Keratinocyte (primary cell): ENCODE data around the gene CCDC122. TPM values are rescaled to one million over a fixed set of nuclear protein-coding genes. Genes with fewer than 3 reads are reported as not detected.

Source experiments
- DNase-seq: peaks from one replicate; pipeline ENCODE4 v3.0.0-alpha.2; 2011; ENCODE audit warnings: low read depth, missing footprints, low spot score
- FAIRE-seq: peaks from 2 replicates; lab custom pipeline; 2011; peaks lifted over from hg19 to GRCh38; lab: Jason Lieb, UNC
- H2AFZ ChIP-seq: 2 replicates; pipeline ENCODE4 v1.6.0; 2012; ENCODE audit warnings: low read length, control low read depth, inconsistent platforms; ENCODE audit not compliant: control insufficient read depth
- H3K27ac ChIP-seq: 2 replicates; pipeline ENCODE4 v1.5.1; 2011; ENCODE audit warnings: low read length; ENCODE audit not compliant: control insufficient read depth, insufficient read depth
- H3K27me3 ChIP-seq: 3 replicates; pipeline ENCODE4 v1.6.0; 2011; ENCODE audit warnings: low read length; ENCODE audit not compliant: control insufficient read depth, insufficient read depth; ENCODE audit errors: extremely low read depth
- H3K36me3 ChIP-seq, 2 experiments: 2 replicates in 1 of 2; 3 replicates in 1 of 2; pipeline ENCODE4 v1.5.1; 2011; ENCODE audit warnings: low read length in 2 of 2, mild to moderate bottlenecking in 1 of 2; ENCODE audit not compliant: control insufficient read depth in 2 of 2, insufficient read depth in 2 of 2; ENCODE audit errors: extremely low read depth in 1 of 2
- H3K4me1 ChIP-seq: 3 replicates; pipeline ENCODE4 v1.5.1; 2011; ENCODE audit warnings: low read length; ENCODE audit not compliant: control insufficient read depth, insufficient read depth; ENCODE audit errors: extremely low read depth
- H3K4me2 ChIP-seq: 3 replicates; pipeline ENCODE4 v1.6.0; 2011; ENCODE audit warnings: low read depth, low read length; ENCODE audit not compliant: control insufficient read depth, insufficient read depth; ENCODE audit errors: extremely low read depth
- H3K4me3 ChIP-seq, 3 experiments: fragments of 200-600 bp in 1 of 3; sonication (generic) in 1 of 3; 2 replicates in 2 of 3; 3 replicates in 1 of 3; pipeline ENCODE4 v1.5.1; 2011 to 2016; ENCODE audit warnings: low read length in 3 of 3, mild to moderate bottlenecking in 3 of 3, control low read depth in 2 of 3, inconsistent platforms in 1 of 3, low read depth in 1 of 3, mixed read lengths in 1 of 3, mixed run types in 1 of 3, moderate library complexity in 1 of 3; ENCODE audit not compliant: control insufficient read depth in 2 of 3, insufficient read depth in 2 of 3; ENCODE audit errors: extremely low read depth in 1 of 3
- H3K79me2 ChIP-seq: 2 replicates; pipeline ENCODE4 v1.6.0; 2012; ENCODE audit warnings: low read length; ENCODE audit not compliant: control insufficient read depth, insufficient read depth
- H3K9ac ChIP-seq: 3 replicates; pipeline ENCODE4 v1.6.0; 2011; ENCODE audit warnings: low read length; ENCODE audit not compliant: control insufficient read depth, insufficient read depth; ENCODE audit errors: extremely low read depth
- H3K9me1 ChIP-seq: 3 replicates; pipeline ENCODE4 v1.6.0; 2011; ENCODE audit warnings: low read length; ENCODE audit not compliant: control insufficient read depth, insufficient read depth; ENCODE audit errors: extremely low read depth
- H3K9me3 ChIP-seq: 2 replicates; pipeline ENCODE4 v1.5.1; 2012; ENCODE audit warnings: low read depth, low read length; ENCODE audit not compliant: control insufficient read depth
- H4K20me1 ChIP-seq: 3 replicates; pipeline ENCODE4 v1.6.0; 2011; ENCODE audit warnings: low read length; ENCODE audit not compliant: control insufficient read depth, insufficient read depth; ENCODE audit errors: extremely low read depth
- CTCF ChIP-seq, 3 experiments: IDR thresholded peaks in 1 of 3; conservative IDR thresholded peaks in 1 of 3; optimal IDR thresholded peaks in 1 of 3; 2 replicates in 2 of 3; 3 replicates in 1 of 3; pipeline versions ENCODE3 to v1.5.1; 2011; ENCODE audit warnings: low read length in 3 of 3, mild to moderate bottlenecking in 3 of 3, moderate library complexity in 2 of 3, control low read depth in 1 of 3, inconsistent platforms in 1 of 3; ENCODE audit not compliant: insufficient read depth in 2 of 3; ENCODE audit errors: extremely low read depth in 1 of 3
- EZH2 ChIP-seq: IDR thresholded peaks from one replicate; pipeline ENCODE4 v1.6.1; 2012; ENCODE audit warnings: inconsistent platforms, mild to moderate bottlenecking, low read length, moderate library complexity
- dilution Hi-C: fragments of 300-500 bp; cut with MboI; formaldehyde crosslinking; loops from one replicate; pipeline ENCODE4 v1.7.0; 2020; ENCODE audit warnings: low sequenced_read_pairs; ENCODE audit not compliant: extremely low pct_ligation_motif_present
- polyA plus RNA-seq, 5 experiments: library from polyadenylated mRNA; depleted of rRNA in 3 of 5; stranded (reverse) in 3 of 5; stranded (forward) in 1 of 5; unstranded in 1 of 5; fragments of >200 nt; gene quantifications; 1 replicate in 1 of 5; 2 replicates in 3 of 5; 3 replicates in 1 of 5; pipeline versions ENCODE4 v1.2.1 to v1.2.3, GENCODE V29; 2011 to 2012; ENCODE audit warnings: missing spikeins in 2 of 5, low read depth in 1 of 5, low replicate concordance in 1 of 5

Gene CCDC122
- polyA plus RNA-seq, 1 donor (not counting 4 experiments of a cell fraction or from before 2014, with no cell fraction given): 1.5 TPM

GRCh38 chr13:43802511-43802910 lies 77.0 kb downstream of the CCDC122 start:
- no peak for DNase-seq
- FAIRE-seq: no peak
- no peak overlapping the region for H3K4me2 ChIP-seq

GRCh38 chr13:43800828-43801227 lies 78.7 kb downstream of the CCDC122 start:
- H3K36me3 ChIP-seq: no peaks in the 10 kb centered on the region
- no peak for DNase-seq
- TF ChIP-seq CTCF (optimal IDR thresholded peaks at IDR 0.05 in 1 of 3, IDR thresholded peaks at IDR 0.05 in 1 of 3, conservative IDR thresholded peaks at IDR 0.05 in 1 of 3; ENCODE audit: extremely low read depth in 1 of 3, insufficient read depth in 2 of 3, low read length in 3 of 3) (no peak), EZH2 (no peak)
- H2AFZ ChIP-seq: no peak overlapping the region
- no peak overlapping the region for H3K4me3 ChIP-seq
- no peaks in the 10 kb centered on the region for H3K9me1 ChIP-seq
- no peaks in the 10 kb centered on the region for H4K20me1 ChIP-seq
- FAIRE-seq: no peak
- no peak overlapping the region for H3K27ac ChIP-seq
- no peak overlapping the region for H3K4me2 ChIP-seq
- H3K79me2 ChIP-seq: no peaks in the 10 kb centered on the region
- peaks cover 19% of the 10 kb centered on the region for H3K4me1 ChIP-seq
- H3K9me3 ChIP-seq: no peaks in the 10 kb centered on the region
- H3K27me3 ChIP-seq: no peaks in the 10 kb centered on the region
- H3K9ac ChIP-seq: no peak overlapping the region
- dilution Hi-C loops: no loop called here

More at GRCh38 chr13:43802511-43802910, 77.0 kb downstream of the CCDC122 start:
- Histone ChIP-seq H3K27ac (no peak overlapping the region), H3K4me3 (no peak overlapping the region), H3K9ac (no peak overlapping the region), H3K9me1 (no peaks in the 10 kb centered on the region), H3K27me3 (no peaks in the 10 kb centered on the region), H3K4me1 (peaks cover 19% of the 10 kb centered on the region), H4K20me1 (no peaks in the 10 kb centered on the region), H3K79me2 (no peaks in the 10 kb centered on the region), H2AFZ (no peak overlapping the region), H3K9me3 (no peaks in the 10 kb centered on the region), H3K36me3 (no peaks in the 10 kb centered on the region)
- dilution Hi-C loops: no loop called here
- TF ChIP-seq CTCF (optimal IDR thresholded peaks at IDR 0.05 in 1 of 3, IDR thresholded peaks at IDR 0.05 in 1 of 3, conservative IDR thresholded peaks at IDR 0.05 in 1 of 3; ENCODE audit: extremely low read depth in 1 of 3, insufficient read depth in 2 of 3, low read length in 3 of 3) (no peak), EZH2 (no peak)
